ENCODE results near the gene BNIP1.

DNA sequence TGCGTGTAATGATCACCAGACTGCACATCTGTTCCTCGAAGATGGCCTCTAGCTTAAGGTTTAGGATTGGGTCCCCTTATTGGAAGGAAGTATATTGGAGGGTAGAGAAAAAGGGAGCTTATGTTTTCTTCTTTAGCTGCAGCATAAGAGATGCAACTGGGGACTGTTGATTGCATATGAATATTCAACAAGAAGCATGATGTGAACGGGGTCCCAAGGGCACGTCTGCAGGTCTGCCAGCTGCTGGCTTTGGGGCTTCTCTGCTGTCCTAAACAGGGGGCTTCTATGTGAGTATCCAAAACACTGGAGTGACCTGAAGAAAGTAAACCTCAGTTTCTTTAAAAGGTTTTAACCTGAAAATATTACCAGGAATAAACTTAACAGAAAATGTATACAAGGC is 3.6 kb upstream of the BNIP1 start:
- TF ChIP-seq FOXP2 (optimal IDR thresholded peaks at IDR 0.05; ENCODE audit: control extremely low read depth, extremely low read length, insufficient read depth) (no peak), EZH2 (IDR thresholded peaks at IDR 0.05) (no peak), POLR2AphosphoS5 (IDR thresholded peaks at IDR 0.05; ENCODE audit: borderline replicate concordance, low read depth, low read length) (no peak)

All from SK-N-MC (cell line).